Erythroblast (primary cell): Measurements from ENCODE around the gene GFOD2.

Source experiments
- GATA1 ChIP-seq: IDR thresholded peaks from 2 replicates; pipeline ENCODE4 v1.6.1; 2011; ENCODE audit warnings: low read depth, mild to moderate bottlenecking, control low read depth, low read length, moderate library complexity
- POLR2A ChIP-seq: IDR thresholded peaks from 2 replicates; pipeline ENCODE4 v1.6.1; 2011; ENCODE audit warnings: mild to moderate bottlenecking, low read length

- TF ChIP-seq POLR2A (no peak), GATA1 (no peak)
Observed at GRCh38 chr16:67661101-67661761, 57.9 kb downstream of the GFOD2 start.
